ENCODE results near the gene LIN28B.

Gene LIN28B, protein sequence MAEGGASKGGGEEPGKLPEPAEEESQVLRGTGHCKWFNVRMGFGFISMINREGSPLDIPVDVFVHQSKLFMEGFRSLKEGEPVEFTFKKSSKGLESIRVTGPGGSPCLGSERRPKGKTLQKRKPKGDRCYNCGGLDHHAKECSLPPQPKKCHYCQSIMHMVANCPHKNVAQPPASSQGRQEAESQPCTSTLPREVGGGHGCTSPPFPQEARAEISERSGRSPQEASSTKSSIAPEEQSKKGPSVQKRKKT

DNA sequence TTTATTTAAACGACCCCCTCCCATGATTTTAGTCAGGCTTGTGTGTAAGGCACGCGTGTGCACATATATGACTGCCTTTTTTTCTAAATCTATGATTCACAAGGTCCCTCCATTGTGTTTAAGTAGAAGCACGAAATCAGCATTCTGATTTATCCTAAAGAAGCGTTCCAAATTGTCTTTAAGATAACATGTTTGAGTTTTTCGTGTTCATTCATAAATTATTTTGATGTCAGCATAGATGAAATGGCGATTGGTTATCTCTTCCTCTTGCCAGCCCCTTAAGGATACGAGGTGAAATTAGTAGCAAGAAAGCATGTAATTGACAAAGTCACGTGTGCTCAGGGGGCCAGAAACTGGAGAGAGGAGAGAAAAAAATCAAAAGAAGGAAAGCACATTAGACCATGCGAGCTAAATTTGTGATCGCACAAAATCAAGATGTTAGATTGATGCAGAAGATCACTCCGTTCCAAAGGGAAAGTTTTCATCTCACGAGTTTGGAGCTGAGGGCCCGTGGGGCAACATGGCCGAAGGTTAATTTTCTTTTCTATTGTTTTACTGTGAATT lies at the start of gene LIN28B:
LIN28B (plus strand) TSS at position 377 of the 564 bp plus-strand sequence; CDS start at position 521, 144 bp downstream.
- no peak for DNase-seq (ENCODE audit: low read depth, low spot score)
- H3K4me3 ChIP-seq (ENCODE audit: low read depth, low read length): no peak within 1 kb of the TSS
- in situ Hi-C loops (cut with HindIII; ENCODE audit: low sequenced_read_pairs): no loop called here
- no peak for TF ChIP-seq CTCF (IDR thresholded peaks at IDR 0.05; ENCODE audit: low read depth, low read length)

GRCh38 chr6:104908031-104908887 lies 48.6 kb upstream of the LIN28B start:
- no peak for DNase-seq (ENCODE audit: low read depth, low spot score)
- H3K4me3 ChIP-seq (ENCODE audit: low read depth, low read length): no peak overlapping the region
- in situ Hi-C loops (cut with HindIII; ENCODE audit: low sequenced_read_pairs): no loop called here
- TF ChIP-seq CTCF (IDR thresholded peaks at IDR 0.05; ENCODE audit: low read depth, low read length): no peak

DNA sequence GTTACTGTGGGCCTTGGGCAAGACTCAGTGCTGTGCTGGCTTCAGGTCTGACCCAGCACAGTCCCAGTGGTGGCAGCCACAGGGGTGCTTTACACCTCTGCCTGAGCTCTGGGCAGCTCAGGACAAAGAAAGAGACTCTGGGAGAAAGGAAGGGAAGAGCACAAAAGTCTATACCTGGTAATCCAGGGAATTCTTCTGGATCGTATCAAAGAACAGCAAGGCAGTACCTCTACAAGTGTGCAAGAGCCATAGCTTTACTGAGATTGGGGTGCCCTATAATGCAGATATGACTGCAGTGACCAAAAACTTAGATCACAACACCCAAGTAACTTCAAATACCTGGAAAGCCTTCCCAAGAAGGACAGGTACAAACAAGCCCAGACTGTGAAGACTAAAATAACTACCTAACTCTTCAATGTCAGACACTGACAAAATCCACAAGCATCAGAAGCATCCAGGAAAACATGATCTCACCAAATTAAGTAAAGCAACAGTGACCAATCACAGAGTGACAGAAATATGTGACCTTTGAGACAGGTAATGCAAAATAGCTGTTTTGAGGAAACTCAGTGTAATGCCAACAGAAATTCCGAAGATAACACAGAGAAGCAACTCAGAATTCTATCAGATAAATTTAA lies 47.9 kb upstream of the LIN28B start:
- in situ Hi-C loops (cut with HindIII; ENCODE audit: low sequenced_read_pairs): no loop called here

DNA sequence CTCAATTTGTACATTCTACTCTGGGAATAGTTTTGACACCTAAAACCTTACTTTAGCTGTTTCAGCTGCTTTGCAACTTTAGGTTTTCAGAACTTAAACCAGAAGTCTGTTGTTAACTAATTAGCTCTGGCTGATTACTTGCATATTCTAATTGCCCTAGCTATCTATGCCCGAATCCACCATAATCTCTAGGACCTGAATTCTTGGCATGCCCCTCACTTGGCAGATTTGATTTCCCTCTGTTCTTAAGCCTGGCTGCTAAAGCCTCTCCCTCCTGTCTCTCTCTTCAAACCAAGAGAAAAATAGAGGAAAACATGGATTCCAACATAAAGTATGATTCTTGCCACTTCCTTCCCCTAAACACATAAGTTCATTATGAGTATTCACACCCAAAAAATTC lies 35.0 kb upstream of the LIN28B start:
- DNase-seq (ENCODE audit: low read depth, low spot score): no peak
- no peak for TF ChIP-seq CTCF (IDR thresholded peaks at IDR 0.05; ENCODE audit: low read depth, low read length)
- in situ Hi-C loops (cut with HindIII; ENCODE audit: low sequenced_read_pairs): no loop called here
- no peak overlapping the region for H3K4me3 ChIP-seq (ENCODE audit: low read depth, low read length)

More for the DNA sequence above, 47.9 kb upstream of the LIN28B start:
- TF ChIP-seq CTCF (IDR thresholded peaks at IDR 0.05; ENCODE audit: low read depth, low read length): no peak
- no peak for DNase-seq (ENCODE audit: low read depth, low spot score)
- H3K4me3 ChIP-seq (ENCODE audit: low read depth, low read length): no peak overlapping the region

- no peak for TF ChIP-seq CTCF (IDR thresholded peaks at IDR 0.05; ENCODE audit: low read depth, low read length)
- in situ Hi-C loops (cut with HindIII; ENCODE audit: low sequenced_read_pairs): no loop called here
- DNase-seq (ENCODE audit: low read depth, low spot score): no peak
- no peak overlapping the region for H3K4me3 ChIP-seq (ENCODE audit: low read depth, low read length)
Observed at GRCh38 chr6:104928141-104928540, 28.8 kb upstream of the LIN28B start.

GRCh38 chr6:104929353-104929752 lies 27.6 kb upstream of the LIN28B start:
- in situ Hi-C loops (cut with HindIII; ENCODE audit: low sequenced_read_pairs): no loop called here

More at GRCh38 chr6:104929353-104929752, 27.6 kb upstream of the LIN28B start:
- no peak overlapping the region for H3K4me3 ChIP-seq (ENCODE audit: low read depth, low read length)
- no peak for TF ChIP-seq CTCF (IDR thresholded peaks at IDR 0.05; ENCODE audit: low read depth, low read length)
- DNase-seq (ENCODE audit: low read depth, low spot score): no peak

Data from astrocyte of the spinal cord (primary cell).